GM21723 (cell line): ENCODE data around the gene PPP1R10.
"Not testable (repeated sequence)": the region's sequence is repeated elsewhere in the genome, so short reads cannot be mapped to it uniquely, and the experiment has no call there.

Experiments used
- ATAC-seq: cut with Tn5 transposase; IDR thresholded peaks from one replicate; pipeline ENCODE4 v1.9.1; 2021; ENCODE audit warnings: mild to moderate bottlenecking, moderate library complexity; ENCODE audit not compliant: unreplicated experiment

PPP1R10 gene

DNA sequence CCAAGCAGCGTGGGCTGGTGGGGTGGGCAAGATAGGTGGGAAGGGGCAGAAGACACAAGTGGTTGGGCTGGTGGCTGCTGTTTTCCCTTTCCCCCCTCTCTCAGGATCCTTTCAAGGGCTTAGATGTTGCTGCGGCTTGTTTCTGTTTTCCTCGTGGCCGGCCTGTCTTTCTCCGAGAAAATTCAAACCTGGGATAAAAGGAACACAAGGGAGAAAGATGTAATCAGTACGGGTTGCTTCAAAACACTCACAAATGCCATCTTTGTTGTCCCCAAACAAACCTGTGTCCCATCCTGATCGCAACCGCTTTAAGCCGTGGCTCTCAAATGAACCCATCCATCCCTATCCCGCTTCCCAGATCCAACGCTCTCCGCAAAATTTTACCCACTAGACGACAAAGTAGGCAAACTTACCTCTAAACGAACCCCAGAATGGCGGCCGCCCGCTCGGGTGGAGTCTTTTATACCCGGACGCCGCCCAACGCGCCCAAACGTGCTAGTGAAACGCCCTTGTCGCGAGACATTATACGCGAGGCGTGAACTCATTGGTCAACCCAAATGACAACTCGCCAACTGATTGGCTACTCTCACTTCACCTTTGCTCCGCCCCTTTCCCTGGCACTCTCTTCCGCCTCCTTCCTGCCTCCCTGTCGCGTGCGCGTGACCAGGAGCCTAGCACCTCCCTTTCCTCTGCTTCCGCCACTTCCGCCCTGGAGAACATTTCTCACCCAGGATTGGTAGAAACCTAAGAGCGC, at the start of gene PPP1R10:
Gene PPP1R10 (minus strand): TSS at position 433 of the 754 bp plus-strand sequence. CDS start 7,299 bp downstream, outside the sequence.
- ATAC-seq: peak; percentile 75

DNA sequence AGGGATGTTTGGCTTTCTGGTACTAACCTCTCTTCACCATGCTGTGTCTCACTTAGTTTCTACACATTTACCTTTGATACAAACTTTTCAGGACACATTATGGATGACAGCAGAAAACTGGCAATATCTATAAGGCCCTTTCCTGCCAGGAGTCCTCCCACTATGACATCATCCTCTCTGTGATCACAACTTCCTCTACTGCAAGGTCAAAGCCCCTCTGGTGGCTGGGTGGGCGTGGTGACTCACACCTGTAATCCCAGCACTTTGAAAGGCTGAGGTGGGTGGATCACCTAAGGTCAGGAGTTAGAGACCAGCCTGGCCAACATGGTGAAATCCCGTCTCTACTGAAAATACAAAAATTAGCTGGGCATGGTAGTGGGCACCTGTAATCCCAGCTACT, 49.3 kb upstream of the PPP1R10 start:
- ATAC-seq: not testable (repeated sequence)

DNA sequence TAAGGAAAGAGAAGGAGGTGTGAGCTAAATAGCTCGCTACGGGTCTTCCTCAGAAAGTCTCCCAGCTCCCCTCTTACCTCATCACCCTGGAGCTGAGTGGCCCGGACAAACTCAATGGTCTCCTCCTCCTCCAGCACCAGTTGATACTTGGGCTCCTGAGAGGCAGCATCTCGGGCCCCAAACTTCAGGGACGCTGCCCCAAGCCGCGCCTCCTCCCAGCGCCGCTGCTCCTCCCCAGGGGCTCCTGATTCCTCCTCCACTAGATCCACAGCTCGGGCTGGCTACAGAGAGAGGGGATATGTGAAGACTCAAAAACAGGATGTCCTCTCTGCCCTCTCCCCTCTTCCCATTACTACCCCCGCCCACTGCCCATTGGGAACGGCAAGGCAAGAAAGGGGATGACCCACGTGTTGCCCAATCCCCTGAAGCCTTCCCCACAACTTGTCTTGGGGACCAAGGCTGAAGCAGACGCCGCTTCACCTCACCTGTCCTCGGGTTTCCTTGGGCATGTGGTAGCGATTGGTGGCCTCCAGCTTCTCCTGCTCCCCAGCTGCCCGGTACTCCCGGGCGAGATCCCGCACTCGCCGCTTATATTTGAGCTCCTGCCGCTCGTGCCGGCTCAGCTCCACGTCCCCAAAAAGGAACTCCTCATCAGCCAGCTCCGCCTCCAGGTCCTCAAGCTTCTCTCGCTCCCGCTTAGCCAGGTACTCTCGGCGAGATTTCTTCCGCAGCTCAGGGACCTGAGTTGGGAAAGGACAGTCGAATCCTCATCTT, 48.1 kb upstream of the PPP1R10 start:
- no peak for ATAC-seq

DNA sequence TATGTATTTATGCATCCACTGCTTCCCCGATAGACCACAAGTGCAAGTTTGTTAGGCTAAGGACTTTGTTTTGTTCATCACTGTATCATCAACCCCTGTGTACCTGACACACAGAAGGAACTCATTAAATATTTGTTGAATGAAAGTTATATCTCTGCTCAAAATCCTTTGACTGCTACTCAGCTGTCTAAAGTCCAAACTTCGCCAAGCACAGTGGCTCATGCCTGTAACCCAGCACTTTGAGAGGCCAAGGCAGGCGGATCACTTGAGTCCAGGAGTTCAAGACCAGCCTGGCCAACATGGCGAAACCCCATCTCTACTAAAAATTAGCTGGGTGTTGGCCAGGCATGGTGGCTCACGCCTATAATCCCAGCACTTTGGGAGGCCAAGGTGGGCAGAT, 40.9 kb upstream of the PPP1R10 start:
- not testable (repeated sequence) for ATAC-seq

DNA sequence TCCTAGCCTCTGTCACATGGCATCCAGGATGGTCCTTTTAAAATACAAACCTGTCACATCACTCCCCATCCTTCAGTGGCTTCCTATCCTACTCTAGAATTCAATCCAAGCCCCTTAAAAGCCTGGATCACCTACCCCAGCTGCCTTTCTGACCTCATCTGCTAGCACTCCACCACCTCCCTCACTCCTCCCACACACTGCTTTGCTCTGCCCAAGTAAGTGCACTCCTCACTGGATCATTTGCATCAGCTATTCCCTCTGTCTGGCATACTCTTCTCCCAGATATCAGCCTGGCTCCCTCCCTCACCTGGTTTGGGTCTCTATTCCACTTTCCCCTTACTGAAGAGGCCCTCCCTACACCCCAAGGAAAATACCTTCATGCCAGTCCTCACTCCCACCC, 40.4 kb upstream of the PPP1R10 start:
- no peak for ATAC-seq

DNA sequence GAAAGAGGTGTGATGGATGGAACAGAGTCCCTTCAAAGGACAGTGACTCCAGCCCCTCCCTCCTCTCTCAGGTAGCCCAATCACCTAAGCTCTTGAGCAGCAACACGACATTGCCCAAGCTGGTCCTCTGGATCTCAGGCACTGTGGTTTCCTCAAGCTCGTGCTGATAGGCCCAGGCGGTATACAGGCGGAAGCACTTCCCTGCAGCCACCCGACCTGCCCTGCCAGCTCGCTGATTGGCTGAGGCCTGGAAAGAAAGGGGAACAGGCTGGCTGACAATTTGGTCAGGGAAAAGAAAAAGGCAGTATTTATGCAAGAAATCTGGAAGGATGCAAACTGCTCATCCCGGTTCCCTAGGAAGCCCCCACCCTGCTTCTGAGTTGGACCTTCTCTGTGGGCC, 39.5 kb upstream of the PPP1R10 start:
- ATAC-seq: no peak

DNA sequence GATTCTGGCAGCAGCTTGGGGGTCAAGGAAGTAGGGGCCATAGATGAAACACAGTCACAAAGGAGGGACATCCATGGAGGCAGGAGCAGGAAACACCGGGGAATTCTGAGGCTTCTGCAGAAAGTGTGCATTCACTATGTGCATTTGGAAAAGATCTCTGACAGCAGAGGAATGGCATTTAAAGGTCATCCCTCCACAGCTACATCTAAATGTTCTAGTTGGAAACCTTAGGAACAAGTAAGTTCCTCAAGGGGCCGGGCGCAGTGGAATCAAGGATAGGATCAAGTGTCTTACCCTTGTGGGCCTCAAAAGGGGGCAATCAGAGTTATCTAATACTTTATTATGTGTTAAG, 38.7 kb upstream of the PPP1R10 start:
- ATAC-seq: no peak

DNA sequence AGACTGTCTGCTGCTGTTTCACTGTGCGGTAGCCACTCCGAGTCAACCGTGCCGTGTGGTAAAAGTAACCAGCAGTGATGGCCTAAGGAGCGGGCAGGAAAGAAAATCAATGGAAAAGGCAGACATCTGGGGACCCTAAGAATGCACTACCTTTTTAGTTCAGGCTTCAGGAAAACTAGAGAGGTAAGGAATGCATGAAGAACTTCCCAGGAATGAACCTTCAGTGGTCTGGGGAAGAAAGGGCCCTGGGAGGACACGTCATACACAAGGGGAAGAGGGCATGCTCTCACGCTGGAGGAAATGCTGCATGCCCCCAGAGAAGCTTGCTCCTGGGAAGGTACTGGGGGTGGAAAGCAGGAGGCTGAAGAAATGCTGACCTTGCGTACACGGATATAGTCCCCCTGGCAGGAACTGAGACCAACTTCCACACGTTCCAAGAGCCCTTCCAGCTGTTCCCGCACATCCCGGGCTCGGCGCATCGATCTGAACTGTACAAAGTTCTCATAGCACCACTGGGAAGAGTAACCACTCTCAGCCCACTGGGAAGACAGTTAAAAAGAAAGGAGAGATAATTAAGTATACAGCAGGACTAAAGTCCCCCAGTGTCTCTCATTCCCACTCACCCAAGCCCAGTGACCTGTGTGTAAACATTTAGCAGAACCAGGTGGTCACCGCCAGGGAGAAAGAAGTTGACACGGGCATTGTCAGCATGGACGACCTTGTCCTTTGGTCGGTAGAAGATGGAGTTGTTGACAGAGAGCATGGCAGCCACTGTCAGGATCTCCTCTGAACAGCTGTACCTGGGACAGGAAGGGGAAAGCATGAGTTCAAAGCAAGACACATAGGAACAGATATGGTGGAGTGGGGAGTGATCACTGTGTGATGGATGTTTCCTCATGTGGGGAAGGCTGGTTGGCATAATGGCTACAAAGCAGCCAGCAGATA, 38.0 kb upstream of the PPP1R10 start:
- no peak for ATAC-seq

DNA sequence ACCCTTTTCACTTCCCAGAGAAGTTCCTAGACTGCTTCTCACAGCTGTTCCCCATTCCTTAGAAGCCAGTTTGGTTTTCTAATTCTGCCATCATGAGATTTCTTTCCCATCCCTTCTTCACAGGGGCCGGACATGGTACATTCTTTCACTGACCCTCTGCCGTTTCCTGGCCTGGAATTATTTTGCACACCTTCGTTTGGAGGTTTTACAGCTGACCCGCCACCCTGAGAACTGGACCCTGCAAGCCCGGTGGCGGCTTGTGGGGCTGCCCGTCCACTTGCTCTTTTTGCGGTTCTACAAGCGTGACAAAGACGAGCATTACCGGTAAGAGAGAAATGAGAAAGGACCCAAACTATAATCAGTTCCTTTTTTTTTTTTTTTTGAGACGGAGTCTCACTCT, 34.1 kb upstream of the PPP1R10 start:
- no peak for ATAC-seq

DNA sequence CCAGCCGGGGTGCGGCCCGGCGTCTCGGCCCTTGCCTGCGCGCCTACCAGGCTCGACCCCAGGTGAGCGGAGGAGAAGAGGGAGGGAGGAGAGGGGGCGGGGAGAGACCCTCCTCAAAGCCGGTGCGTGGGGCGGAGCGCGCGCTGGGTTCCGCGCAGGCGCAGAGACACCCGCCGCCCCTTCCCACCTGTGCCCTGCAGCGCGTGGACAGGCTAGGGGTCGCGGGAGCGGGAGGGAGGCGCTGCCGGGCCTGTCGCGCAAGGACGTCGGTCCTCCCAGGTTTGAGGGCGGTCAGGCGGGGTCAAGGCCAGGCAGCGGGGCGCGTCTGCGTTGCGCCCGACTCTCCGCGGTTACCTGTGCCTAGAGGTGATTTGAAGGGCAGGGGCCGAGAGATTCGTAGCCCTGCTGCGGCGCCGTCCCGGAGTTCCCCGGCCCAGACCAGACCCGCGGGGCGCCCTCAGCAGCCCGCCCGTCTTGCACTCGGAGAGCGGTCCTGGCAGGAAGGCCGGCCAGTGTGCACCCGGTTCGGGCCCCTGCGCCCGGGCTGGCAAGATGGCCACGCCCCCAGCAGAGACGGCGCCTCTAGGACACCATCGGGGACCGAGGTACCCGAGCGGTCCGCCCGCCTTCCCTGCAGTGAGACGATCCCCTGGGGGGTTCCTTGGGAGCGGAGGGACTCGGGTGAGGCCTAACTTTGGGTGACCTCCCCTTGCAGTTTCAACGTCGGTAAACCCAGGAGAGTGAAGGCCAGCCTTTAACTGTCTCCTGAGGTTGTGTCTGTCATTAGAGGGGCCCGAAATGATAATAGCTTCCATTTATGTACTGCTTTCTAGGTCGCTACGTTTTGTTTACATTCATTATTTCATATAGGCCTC, 30.4 kb upstream of the PPP1R10 start:
- peak; percentile 77 for ATAC-seq

DNA sequence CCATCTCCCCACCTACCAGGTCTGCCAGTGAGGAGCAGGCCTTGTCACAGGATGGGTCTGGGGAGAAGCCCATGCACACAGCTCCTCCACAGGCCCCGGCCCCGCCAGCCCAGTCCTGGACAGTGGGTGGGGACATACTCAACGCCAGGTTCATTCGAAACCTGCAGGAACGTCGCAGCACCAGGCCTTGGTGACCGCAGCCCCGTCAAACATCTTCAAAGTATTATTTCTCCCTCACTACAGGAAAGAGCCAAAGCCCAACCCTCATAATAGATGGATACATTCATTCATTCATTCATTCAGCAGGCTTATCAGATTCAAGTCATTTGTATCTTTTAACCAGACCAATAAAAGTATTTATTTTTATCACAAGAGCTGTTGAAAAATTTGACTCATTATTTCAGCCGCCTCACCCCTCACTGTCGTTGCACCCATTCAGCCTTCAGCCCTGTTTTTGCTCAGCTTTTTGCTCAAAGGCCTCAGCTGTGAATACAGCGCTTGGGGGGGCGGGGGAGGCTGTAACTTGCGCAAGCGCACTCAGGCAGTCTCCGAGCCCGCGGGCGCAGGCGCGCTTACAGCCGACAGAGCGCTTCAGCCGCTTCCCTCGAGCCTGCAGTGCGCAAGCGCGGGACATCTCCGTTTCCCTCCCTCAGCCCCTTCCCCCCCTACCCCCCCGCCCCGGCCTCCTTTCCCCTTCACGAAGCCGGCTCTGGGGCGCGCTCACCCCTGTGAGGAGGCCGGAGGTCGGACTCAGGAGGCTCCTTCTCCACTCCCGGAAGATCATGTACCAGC, 29.6 kb upstream of the PPP1R10 start, which contains the start of gene C6orf136:
Gene C6orf136 (plus strand): TSS at position 684 of the 792 bp plus-strand sequence. CDS start 99 bp downstream, at position 783.
- peak; percentile 47 for ATAC-seq

DNA sequence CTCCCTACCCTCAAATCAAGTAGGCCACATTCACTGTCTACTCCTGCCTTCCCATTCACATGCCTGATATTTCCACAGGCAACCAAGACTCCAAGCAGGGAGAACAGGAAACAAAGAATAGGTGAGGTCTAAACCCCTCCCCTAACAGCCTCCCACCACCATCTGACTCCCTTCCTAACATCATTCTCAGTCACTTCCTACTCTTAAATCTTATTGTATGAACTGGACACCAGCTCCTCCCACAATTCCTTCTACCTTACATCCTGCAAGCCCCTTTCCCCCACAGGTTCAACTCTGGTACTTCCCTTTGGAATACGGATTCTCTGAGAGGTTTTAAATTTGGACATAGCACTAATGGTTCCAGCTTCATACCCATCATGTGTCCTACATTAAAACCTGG, 28.9 kb upstream of the PPP1R10 start:
- no peak for ATAC-seq

DNA sequence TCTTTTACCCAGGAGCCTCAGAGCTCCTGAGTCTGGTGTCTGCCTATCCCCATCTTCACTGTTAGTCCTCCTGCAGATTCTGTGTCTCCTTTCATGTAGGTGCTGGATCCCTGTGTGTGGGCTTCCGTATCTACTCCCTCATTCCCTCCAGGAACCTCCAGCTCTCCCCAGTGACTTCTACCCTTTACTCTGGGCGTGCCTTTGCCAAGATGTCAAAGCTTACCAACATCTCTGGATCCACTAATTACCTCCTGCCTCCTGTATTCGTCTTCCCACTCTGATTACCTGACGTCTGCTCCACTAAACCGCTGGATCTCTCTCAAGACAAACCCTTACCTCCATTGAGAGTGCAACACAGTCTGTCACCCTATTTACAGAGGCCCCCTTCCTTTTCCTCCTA, 27.7 kb upstream of the PPP1R10 start:
- no peak for ATAC-seq

DNA sequence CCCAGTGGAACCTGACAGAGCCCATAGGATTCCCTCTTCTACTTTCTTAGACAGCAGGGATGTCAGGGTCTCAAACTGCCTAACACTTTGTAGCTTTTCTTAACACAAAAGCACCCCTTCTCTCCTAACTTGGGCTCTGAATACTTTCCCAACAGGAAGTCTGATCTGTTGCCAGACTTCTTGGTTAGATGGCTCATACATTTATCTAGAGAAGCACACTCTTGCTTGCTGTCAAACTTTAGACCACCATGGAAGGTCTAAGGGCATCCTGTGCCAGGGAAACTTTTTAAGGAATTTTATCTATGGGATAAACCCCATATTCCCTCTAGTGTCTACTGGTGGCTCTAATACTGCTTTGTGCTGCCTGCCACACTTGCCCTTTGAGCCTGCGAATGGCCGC, 26.6 kb upstream of the PPP1R10 start:
- ATAC-seq: no peak

DNA sequence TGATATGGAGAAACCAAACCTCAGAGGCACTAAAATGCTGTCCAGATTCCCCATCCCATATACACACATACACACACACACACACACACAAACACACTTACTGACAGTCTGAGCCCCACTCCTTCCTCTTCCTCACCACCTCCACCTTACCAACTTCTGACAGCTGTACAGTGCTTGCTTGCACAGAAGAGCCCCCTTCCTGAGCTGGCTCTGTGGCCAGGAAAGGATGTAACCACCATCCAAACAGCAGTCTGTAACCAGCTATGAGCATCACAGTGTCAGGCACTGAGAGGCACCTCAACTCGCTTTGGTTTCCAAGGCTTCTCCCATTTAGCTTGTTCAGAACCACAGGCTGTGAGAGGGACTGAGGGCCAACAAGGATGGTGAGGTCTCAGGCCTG, 24.0 kb upstream of the PPP1R10 start:
- no peak for ATAC-seq

DNA sequence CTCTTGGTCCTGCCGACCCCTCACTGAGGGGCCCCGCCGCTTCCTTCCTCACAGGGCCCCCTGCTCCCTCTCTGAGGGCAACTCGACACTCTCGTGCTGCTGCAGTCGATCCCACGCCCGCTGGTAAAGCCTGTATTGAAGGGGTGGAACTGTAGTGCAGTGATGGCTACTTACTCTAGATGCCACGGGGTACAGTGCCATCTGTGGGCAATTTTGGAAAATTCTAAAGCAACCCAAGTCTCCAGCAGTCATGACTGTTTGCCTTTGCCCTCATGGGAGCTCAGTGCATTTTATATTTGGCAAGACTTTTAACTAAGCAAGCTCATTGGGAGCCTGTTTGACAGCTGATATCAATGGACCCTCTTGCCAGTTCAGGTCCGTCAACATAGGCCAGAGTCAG, 23.4 kb upstream of the PPP1R10 start:
- ATAC-seq: no peak

DNA sequence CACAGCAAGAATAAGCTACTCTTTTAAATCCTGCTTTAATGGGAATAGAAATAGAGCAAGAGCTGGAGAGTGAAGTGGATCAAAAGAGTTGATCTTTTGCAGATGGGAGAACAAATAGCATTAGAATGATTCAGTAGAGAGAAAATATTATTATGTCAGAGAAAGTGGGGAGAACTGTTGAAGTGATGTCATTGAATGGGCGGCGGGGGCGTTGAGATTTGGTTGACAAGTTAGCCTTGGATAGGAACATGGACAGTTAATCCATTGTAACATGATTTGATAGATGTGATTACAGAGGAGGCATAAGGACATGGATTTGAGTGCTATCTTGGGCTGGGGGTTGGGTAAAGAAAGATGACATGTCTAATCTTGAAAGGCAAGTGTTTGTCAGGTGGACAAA, 18.8 kb upstream of the PPP1R10 start:
- ATAC-seq: no peak

DNA sequence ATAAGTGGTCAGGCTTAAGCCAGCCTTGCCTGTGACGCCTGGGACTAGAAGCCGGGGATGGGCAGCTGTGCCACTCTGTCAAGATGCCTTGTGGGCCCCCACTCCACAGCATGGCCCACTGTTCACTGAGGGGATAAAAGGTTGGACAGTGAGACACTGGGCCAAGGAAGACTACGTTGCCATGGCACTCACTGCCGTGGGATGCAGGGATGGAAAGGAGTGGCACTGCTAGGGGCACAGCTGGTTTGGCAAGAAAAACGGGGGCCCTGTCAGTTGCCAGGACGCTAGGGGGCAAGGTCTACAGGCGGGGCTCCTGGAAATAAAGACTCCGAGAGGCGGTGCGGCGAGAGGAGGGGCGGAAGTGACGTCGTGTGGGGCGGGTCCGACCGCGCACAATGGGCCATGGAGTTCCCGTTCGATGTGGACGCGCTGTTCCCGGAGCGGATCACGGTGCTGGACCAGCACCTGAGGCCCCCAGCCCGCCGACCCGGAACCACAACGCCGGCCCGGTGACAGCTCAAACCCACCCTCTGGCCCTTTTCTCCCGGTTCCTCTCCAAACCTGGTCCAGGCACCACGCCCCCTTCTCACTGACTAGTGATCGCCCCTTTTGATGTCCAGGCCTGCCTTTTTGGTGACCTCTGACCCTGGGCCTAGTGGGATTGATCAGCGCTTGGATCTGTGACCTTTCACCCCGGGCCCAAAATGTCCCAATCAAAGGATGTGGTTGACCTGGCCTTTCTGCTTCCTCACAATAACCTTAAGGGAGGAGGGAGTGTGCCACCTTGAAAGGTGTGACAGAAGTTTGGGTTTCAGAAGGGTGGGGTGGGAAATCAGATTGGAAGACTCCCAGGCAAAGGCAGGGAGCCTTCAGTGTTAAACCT, 9.7 kb upstream of the PPP1R10 start, which contains the start of gene ATAT1:
Gene ATAT1 (plus strand): TSS at position 391 of the 883 bp plus-strand sequence.
- ATAC-seq: peak; percentile 79
